Measurements from ENCODE around the gene VWA3A. TPM values are rescaled to one million over a fixed set of nuclear protein-coding genes. Genes with fewer than 3 reads are reported as not detected.
"Not testable (repeated sequence)": the region's sequence is repeated elsewhere in the genome, so short reads cannot be mapped to it uniquely, and the experiment has no call there.

The VWA3A gene
- total RNA-seq, 3 donors from 2014 or later = 0.29 to 2.3 TPM; not detected in 1

GRCh38 chr16:22147853-22148252 lies 55.5 kb downstream of the VWA3A start:
- intact Hi-C loops (cut with DNase I; ENCODE audit: low total_unique reads) = no loop called here
- no peak for TF ChIP-seq POLR2A (IDR thresholded peaks at IDR 0.05)
- no peak for TF ChIP-seq POLR2AphosphoS5 (IDR thresholded peaks at IDR 0.05)
- TF ChIP-seq, protein P1, sequence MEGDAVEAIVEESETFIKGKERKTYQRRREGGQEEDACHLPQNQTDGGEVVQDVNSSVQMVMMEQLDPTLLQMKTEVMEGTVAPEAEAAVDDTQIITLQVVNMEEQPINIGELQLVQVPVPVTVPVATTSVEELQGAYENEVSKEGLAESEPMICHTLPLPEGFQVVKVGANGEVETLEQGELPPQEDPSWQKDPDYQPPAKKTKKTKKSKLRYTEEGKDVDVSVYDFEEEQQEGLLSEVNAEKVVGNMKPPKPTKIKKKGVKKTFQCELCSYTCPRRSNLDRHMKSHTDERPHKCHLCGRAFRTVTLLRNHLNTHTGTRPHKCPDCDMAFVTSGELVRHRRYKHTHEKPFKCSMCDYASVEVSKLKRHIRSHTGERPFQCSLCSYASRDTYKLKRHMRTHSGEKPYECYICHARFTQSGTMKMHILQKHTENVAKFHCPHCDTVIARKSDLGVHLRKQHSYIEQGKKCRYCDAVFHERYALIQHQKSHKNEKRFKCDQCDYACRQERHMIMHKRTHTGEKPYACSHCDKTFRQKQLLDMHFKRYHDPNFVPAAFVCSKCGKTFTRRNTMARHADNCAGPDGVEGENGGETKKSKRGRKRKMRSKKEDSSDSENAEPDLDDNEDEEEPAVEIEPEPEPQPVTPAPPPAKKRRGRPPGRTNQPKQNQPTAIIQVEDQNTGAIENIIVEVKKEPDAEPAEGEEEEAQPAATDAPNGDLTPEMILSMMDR (IDR thresholded peaks at IDR 0.05) = no peak
- Histone ChIP-seq H3K27me3 (no peaks in the 10 kb centered on the region), H3K9me3 (no peaks in the 10 kb centered on the region), H3K4me1 (no peaks in the 10 kb centered on the region), H3K27ac (no peak overlapping the region), H3K36me3 (no peaks in the 10 kb centered on the region), H3K4me3 (no peak overlapping the region)
- no peak for DNase-seq (ENCODE audit: low spot score in 2 of 2)

- no peak for DNase-seq (ENCODE audit: low spot score in 2 of 2)
- Histone ChIP-seq H3K27me3 (no peaks in the 10 kb centered on the region), H3K9me3 (no peaks in the 10 kb centered on the region), H3K36me3 (no peaks in the 10 kb centered on the region), H3K4me3 (no peak overlapping the region), H3K27ac (no peak overlapping the region), H3K4me1 (no peaks in the 10 kb centered on the region)
- intact Hi-C loops (cut with DNase I; ENCODE audit: low total_unique reads) = no loop called here
- TF ChIP-seq POLR2A (IDR thresholded peaks at IDR 0.05) = no peak
- no peak for TF ChIP-seq POLR2AphosphoS5 (IDR thresholded peaks at IDR 0.05)
- TF ChIP-seq, protein P1 (IDR thresholded peaks at IDR 0.05) = no peak
These were observed 59.1 kb downstream of the VWA3A start for GRCh38 chr16:22151246-22151998.

GRCh38 chr16:22152316-22152715 lies 60.0 kb downstream of the VWA3A start:
- no peak for TF ChIP-seq POLR2AphosphoS5 (IDR thresholded peaks at IDR 0.05)
- TF ChIP-seq, protein P1 (IDR thresholded peaks at IDR 0.05) = no peak
- no peak for TF ChIP-seq POLR2A (IDR thresholded peaks at IDR 0.05)
- intact Hi-C loops (cut with DNase I; ENCODE audit: low total_unique reads) = no loop called here
- H3K27ac ChIP-seq = no peak overlapping the region
- H3K27me3 ChIP-seq = no peaks in the 10 kb centered on the region
- no peak for DNase-seq (ENCODE audit: low spot score in 2 of 2)
- H3K4me1 ChIP-seq = no peaks in the 10 kb centered on the region
- no peaks in the 10 kb centered on the region for H3K9me3 ChIP-seq
- H3K36me3 ChIP-seq = no peaks in the 10 kb centered on the region
- H3K4me3 ChIP-seq = no peak overlapping the region

DNA sequence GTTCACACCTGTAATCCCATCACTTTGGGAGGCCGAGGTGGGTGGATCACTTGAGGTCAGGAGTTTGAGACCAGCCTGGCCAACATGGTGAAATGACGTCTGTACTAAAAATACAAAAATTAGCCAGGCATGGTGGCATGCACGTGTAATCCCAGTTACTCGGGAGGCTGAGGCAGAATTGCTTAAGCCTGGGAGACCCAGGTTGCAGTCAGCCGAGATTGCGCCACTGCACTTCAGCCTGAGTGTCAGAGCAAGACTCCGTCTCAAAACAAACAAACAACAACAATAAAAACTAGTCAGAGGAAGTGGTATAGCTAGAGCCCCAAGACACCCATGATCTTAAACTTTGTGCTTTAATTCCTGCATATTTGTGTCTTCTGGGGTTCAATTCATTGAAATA lies 60.7 kb downstream of the VWA3A start:
- H3K4me1 ChIP-seq; H3K4me3 ChIP-seq; H3K36me3 ChIP-seq; intact Hi-C loops (cut with DNase I; ENCODE audit: low total_unique reads); H3K27me3 ChIP-seq; DNase-seq (ENCODE audit: low spot score in 2 of 2); H3K9me3 ChIP-seq; H3K27ac ChIP-seq: not testable (repeated sequence)

DNA sequence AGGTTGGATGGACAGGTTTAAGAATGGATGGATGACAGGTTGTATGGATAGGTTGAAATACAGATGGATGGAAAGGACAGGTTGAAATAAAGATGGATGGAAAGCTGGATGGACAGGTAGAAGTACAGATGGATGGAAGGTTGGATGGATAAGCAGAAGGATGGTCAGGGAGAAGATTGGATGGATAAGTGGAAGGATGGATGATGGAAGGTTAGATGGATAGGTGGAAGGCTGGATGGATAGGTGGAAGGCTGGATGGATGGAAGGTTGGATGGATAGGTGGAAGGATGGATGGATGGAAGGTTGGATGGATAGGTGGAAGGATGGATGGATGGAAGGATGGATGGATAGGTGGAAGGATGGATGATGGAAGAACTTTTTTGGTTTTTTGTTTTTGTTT lies 69.1 kb downstream of the VWA3A start:
- no peak for TF ChIP-seq POLR2AphosphoS5 (IDR thresholded peaks at IDR 0.05)
- TF ChIP-seq POLR2A (IDR thresholded peaks at IDR 0.05) = no peak
- TF ChIP-seq, protein P1 (IDR thresholded peaks at IDR 0.05) = no peak
- Histone ChIP-seq H3K36me3 (no peaks in the 10 kb centered on the region), H3K27ac (no peak overlapping the region), H3K4me3 (no peak overlapping the region), H3K9me3 (no peaks in the 10 kb centered on the region), H3K27me3 (peaks cover 0 to 10% of the 10 kb centered on the region in 2 donors), H3K4me1 (no peaks in the 10 kb centered on the region)
- no peak for DNase-seq (ENCODE audit: low spot score in 2 of 2)
- intact Hi-C loops (cut with DNase I; ENCODE audit: low total_unique reads) = no loop called here

All from breast epithelium (tissue), 4 donors.